ENCODE results near the gene ST3GAL4.

Gene ST3GAL4

GRCh38 chr11:126398721-126399120 is 43.2 kb downstream of the ST3GAL4 start:
- TF ChIP-seq POLR2AphosphoS5 (IDR thresholded peaks at IDR 0.05; ENCODE audit: low read depth, low read length) (no peak), POLR2A (IDR thresholded peaks at IDR 0.05; ENCODE audit: low read depth, low read length) (no peak), TAF1 (IDR thresholded peaks at IDR 0.05; ENCODE audit: borderline replicate concordance, low read depth, low read length) (no peak)
- no peak for FAIRE-seq
- no peak for DNase-seq (ENCODE audit: insufficient read length)

- DNase-seq (ENCODE audit: insufficient read length) (no peak), FAIRE-seq (no peak)
- TF ChIP-seq POLR2AphosphoS5 (IDR thresholded peaks at IDR 0.05; ENCODE audit: low read depth, low read length) (no peak), POLR2A (IDR thresholded peaks at IDR 0.05; ENCODE audit: low read depth, low read length) (no peak), TAF1 (IDR thresholded peaks at IDR 0.05; ENCODE audit: borderline replicate concordance, low read depth, low read length) (no peak)
Observed at GRCh38 chr11:126400019-126400418, 44.5 kb downstream of the ST3GAL4 start.

GRCh38 chr11:126400479-126400878 is 45.0 kb downstream of the ST3GAL4 start:
- DNase-seq (ENCODE audit: insufficient read length) (no peak), FAIRE-seq (no peak)
- TF ChIP-seq TAF1 (IDR thresholded peaks at IDR 0.05; ENCODE audit: borderline replicate concordance, low read depth, low read length) = no peak
- no peak for TF ChIP-seq POLR2A (IDR thresholded peaks at IDR 0.05; ENCODE audit: low read depth, low read length)
- TF ChIP-seq POLR2AphosphoS5 (IDR thresholded peaks at IDR 0.05; ENCODE audit: low read depth, low read length) = no peak

DNA sequence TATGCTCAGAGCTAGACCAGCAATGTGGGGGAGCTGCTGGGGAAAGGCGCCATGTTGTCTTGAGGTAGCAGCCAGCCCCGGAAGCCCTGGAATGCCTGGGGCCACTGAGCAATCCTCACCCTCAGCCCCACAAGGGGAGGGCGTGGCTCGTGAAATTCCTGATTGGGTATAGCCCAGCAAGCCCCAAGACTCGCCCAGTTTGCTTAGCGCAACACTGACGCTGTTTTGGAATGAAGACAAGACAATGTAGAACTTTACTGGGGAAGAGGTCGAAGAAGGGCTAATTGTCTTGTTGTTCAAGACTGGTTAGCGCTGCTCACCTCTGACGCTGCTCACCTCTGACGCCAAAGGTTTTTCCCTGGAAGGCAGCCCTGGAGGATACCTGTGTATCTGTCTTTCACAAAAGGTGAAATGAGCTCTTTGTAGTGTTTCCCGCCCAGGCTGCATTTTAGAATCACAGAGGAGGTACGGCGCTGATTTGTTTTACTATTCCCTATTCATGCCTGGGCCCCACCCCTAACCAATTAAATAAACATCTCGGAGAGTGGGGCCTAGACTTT is 47.6 kb downstream of the ST3GAL4 start:
- DNase-seq (ENCODE audit: insufficient read length) (no peak), FAIRE-seq (peak; percentile 33)
- TF ChIP-seq POLR2A (IDR thresholded peaks at IDR 0.05; ENCODE audit: low read depth, low read length) = no peak
- no peak for TF ChIP-seq POLR2AphosphoS5 (IDR thresholded peaks at IDR 0.05; ENCODE audit: low read depth, low read length)
- TF ChIP-seq TAF1 (IDR thresholded peaks at IDR 0.05; ENCODE audit: borderline replicate concordance, low read depth, low read length) = no peak

DNA sequence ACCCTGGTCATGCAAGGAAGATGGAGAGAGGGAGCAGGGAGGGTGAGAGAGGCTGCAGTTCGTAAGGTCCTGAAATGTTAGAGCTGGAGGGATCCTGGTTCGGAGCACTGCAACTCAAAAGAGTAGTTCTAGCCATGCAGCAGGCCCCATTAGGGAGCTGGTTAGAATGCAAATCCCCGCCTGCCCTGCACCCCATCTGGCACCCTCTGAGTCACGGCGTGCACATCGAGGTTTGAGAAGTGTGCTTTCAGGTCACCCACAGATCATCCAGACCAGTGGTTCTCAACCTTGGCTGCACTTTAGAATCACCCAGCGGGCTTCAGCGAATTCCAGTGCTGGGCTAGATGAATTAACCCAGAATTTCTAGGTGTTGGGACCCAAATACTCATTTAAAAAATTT is 48.2 kb downstream of the ST3GAL4 start:
- peak; percentile 51 for DNase-seq (ENCODE audit: insufficient read length)
- no peak for FAIRE-seq
- no peak for TF ChIP-seq POLR2AphosphoS5 (IDR thresholded peaks at IDR 0.05; ENCODE audit: low read depth, low read length)
- TF ChIP-seq POLR2A (IDR thresholded peaks at IDR 0.05; ENCODE audit: low read depth, low read length) = no peak
- TF ChIP-seq TAF1 (IDR thresholded peaks at IDR 0.05; ENCODE audit: borderline replicate concordance, low read depth, low read length) = no peak

GRCh38 chr11:126404367-126404766 is 48.9 kb downstream of the ST3GAL4 start:
- TF ChIP-seq TAF1 (IDR thresholded peaks at IDR 0.05; ENCODE audit: borderline replicate concordance, low read depth, low read length) = no peak
- no peak for TF ChIP-seq POLR2AphosphoS5 (IDR thresholded peaks at IDR 0.05; ENCODE audit: low read depth, low read length)
- no peak for TF ChIP-seq POLR2A (IDR thresholded peaks at IDR 0.05; ENCODE audit: low read depth, low read length)
- DNase-seq (ENCODE audit: insufficient read length) (no peak), FAIRE-seq (peak; percentile 14)

GRCh38 chr11:126405374-126405773 is 49.9 kb downstream of the ST3GAL4 start:
- FAIRE-seq (no peak), DNase-seq (ENCODE audit: insufficient read length) (no peak)
- TF ChIP-seq POLR2AphosphoS5 (IDR thresholded peaks at IDR 0.05; ENCODE audit: low read depth, low read length) = no peak
- no peak for TF ChIP-seq POLR2A (IDR thresholded peaks at IDR 0.05; ENCODE audit: low read depth, low read length)
- no peak for TF ChIP-seq TAF1 (IDR thresholded peaks at IDR 0.05; ENCODE audit: borderline replicate concordance, low read depth, low read length)

DNA sequence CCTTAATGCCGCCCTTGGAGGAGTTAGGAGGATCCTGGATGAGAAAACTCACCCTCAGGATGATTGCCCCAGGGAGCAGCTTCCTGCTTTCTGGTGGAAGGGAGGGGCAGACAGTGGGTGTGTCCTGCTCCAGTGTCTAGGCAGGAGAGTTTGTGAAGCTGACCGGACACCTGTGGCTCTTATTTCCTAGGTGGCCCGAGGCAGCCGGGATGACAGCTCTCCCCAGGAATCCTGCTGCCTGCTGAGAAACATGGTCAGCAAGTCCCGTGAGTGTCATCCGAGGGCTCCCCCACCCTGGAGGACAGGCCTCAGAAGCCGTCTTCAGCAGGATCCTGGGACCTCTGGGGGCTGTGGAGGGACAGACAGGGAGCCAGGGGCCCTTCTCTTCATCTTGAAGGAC is 50.4 kb downstream of the ST3GAL4 start:
- DNase-seq (ENCODE audit: insufficient read length) = no peak
- no peak for FAIRE-seq
- TF ChIP-seq TAF1 (IDR thresholded peaks at IDR 0.05; ENCODE audit: borderline replicate concordance, low read depth, low read length) (no peak), POLR2AphosphoS5 (IDR thresholded peaks at IDR 0.05; ENCODE audit: low read depth, low read length) (no peak), POLR2A (IDR thresholded peaks at IDR 0.05; ENCODE audit: low read depth, low read length) (no peak)

- DNase-seq (ENCODE audit: insufficient read length) = no peak
- FAIRE-seq = no peak
- TF ChIP-seq POLR2AphosphoS5 (IDR thresholded peaks at IDR 0.05; ENCODE audit: low read depth, low read length) (no peak), POLR2A (IDR thresholded peaks at IDR 0.05; ENCODE audit: low read depth, low read length) (no peak), TAF1 (IDR thresholded peaks at IDR 0.05; ENCODE audit: borderline replicate concordance, low read depth, low read length) (no peak)
Observed at GRCh38 chr11:126406368-126406767, 50.9 kb downstream of the ST3GAL4 start.

GRCh38 chr11:126407101-126407521 is 51.6 kb downstream of the ST3GAL4 start:
- FAIRE-seq (no peak), DNase-seq (ENCODE audit: insufficient read length) (no peak)
- TF ChIP-seq TAF1 (IDR thresholded peaks at IDR 0.05; ENCODE audit: borderline replicate concordance, low read depth, low read length) (no peak), POLR2AphosphoS5 (IDR thresholded peaks at IDR 0.05; ENCODE audit: low read depth, low read length) (no peak), POLR2A (IDR thresholded peaks at IDR 0.05; ENCODE audit: low read depth, low read length) (no peak)

- no peak for FAIRE-seq
- TF ChIP-seq POLR2A (IDR thresholded peaks at IDR 0.05; ENCODE audit: low read depth, low read length) = no peak
- no peak for TF ChIP-seq TAF1 (IDR thresholded peaks at IDR 0.05; ENCODE audit: borderline replicate concordance, low read depth, low read length)
- no peak for TF ChIP-seq POLR2AphosphoS5 (IDR thresholded peaks at IDR 0.05; ENCODE audit: low read depth, low read length)
Observed at GRCh38 chr11:126407682-126408288, 52.3 kb downstream of the ST3GAL4 start.

GRCh38 chr11:126408496-126408895 is 53.0 kb downstream of the ST3GAL4 start:
- no peak for FAIRE-seq
- no peak for TF ChIP-seq POLR2A (IDR thresholded peaks at IDR 0.05; ENCODE audit: low read depth, low read length)
- TF ChIP-seq TAF1 (IDR thresholded peaks at IDR 0.05; ENCODE audit: borderline replicate concordance, low read depth, low read length) = no peak
- DNase-seq (ENCODE audit: insufficient read length) = no peak

More at GRCh38 chr11:126407682-126408288, 52.3 kb downstream of the ST3GAL4 start:
- DNase-seq (ENCODE audit: insufficient read length) = no peak

All from GM12892 (cell line).